ENCODE results near the gene ATP1B1. TPM values are rescaled to one million over a fixed set of nuclear protein-coding genes. Genes with fewer than 3 reads are reported as not detected.

The ATP1B1 gene
- total and polyA plus RNA-seq, 11 donors = 165 to 640 (median 339) TPM

DNA sequence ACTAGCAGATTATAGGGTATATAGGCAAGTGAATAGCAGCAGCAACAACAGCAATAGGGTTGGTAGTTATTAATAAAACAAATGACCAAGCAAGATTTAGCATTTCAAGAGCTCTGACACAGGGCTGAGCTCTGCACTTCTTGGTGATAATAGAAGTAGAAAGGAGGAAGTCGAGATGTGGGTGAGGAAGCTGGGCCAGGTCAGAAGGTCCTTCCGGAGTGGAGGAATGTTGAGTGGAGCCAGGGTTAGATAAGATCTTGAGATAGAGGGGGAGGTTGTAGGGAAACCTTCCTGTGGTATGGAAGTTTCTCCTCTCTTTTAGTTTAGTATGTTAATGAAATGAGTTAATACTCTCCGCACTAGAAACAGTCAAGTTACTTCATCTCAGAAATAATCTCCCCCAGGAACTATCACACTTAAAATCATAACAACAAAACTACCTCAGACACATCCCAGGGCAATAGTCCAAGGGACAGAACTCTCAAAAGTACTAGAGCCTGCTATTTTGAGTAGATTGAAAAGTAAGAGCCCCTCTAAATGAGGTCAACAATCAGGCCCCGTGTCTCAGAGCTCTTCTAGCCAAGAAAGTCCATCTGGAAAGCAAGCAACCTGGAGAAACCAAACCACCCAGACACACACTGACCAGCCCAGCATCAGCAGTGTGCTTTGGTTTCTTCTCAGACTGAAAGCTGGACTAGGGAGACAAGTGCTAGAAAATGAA is 45.4 kb upstream of the ATP1B1 start:
- intact Hi-C loops (cut with DNase I) = no loop called here
- peaks cover 0 to 22% (median 8%) of the 10 kb centered on the region in 12 donors for H3K4me1 ChIP-seq
- H3K9me3 ChIP-seq = peaks cover 0 to 18% (median 4%) of the 10 kb centered on the region in 12 donors
- H3K27ac ChIP-seq = peak overlapping the region in 1 of 12 donors; percentile 75
- peak in 1 of 5 donors; percentile 32 for DNase-seq
- H3K36me3 ChIP-seq = no peaks in the 10 kb centered on the region
- TF ChIP-seq CTCF (IDR thresholded peaks at IDR 0.05) (no peak), POLR2A (IDR thresholded peaks at IDR 0.05) (no peak)
- no peak overlapping the region for H3K4me3 ChIP-seq
- H3K27me3 ChIP-seq = no peaks in the 10 kb centered on the region
- 8 to 24% (median 22%) methylated on average over 4 of the region's 4 CpGs for WGBS, 4 donors
- peak; percentile 26 to 70 (median 58) for ATAC-seq

GRCh38 chr1:169062152-169062551 is 44.3 kb upstream of the ATP1B1 start:
- Histone ChIP-seq H3K9me3 (peaks cover 0 to 28% (median 9%) of the 10 kb centered on the region in 12 donors), H3K4me1 (peaks cover 0 to 22% (median 8%) of the 10 kb centered on the region in 12 donors), H3K27ac (no peak overlapping the region), H3K27me3 (no peaks in the 10 kb centered on the region), H3K36me3 (no peaks in the 10 kb centered on the region), H3K4me3 (no peak overlapping the region)
- ATAC-seq = no peak
- no peak for TF ChIP-seq POLR2A (IDR thresholded peaks at IDR 0.05)
- TF ChIP-seq CTCF (IDR thresholded peaks at IDR 0.05) = no peak
- no peak for DNase-seq
- intact Hi-C loops (cut with DNase I) = loop anchor here in 1 of 10 donors (2.0 kb wide), 1 partner anchor 15 kb away; no protein-coding TSS in a partner anchor

- peaks cover 0 to 22% (median 8%) of the 10 kb centered on the region in 12 donors for H3K4me1 ChIP-seq
- no peak for DNase-seq
Observed at GRCh38 chr1:169064103-169064502, 42.4 kb upstream of the ATP1B1 start.

More at GRCh38 chr1:169064103-169064502, 42.4 kb upstream of the ATP1B1 start:
- intact Hi-C loops (cut with DNase I) = no loop called here
- TF ChIP-seq POLR2A (IDR thresholded peaks at IDR 0.05) (no peak), CTCF (IDR thresholded peaks at IDR 0.05) (no peak)
- H3K27ac ChIP-seq = no peak overlapping the region
- H3K9me3 ChIP-seq = peaks cover 0 to 39% (median 14%) of the 10 kb centered on the region in 12 donors
- no peak overlapping the region for H3K4me3 ChIP-seq
- no peak for ATAC-seq
- no peaks in the 10 kb centered on the region for H3K36me3 ChIP-seq
- H3K27me3 ChIP-seq = no peaks in the 10 kb centered on the region
- WGBS, 4 donors = 84 to 94% (median 92%) methylated on average over 7 of the region's 7 CpGs

Data from heart left ventricle (tissue), 16 donors.